HG03354 (cell line): ENCODE data around the gene EID3.

ENCODE experiments used
- ATAC-seq: cut with Tn5 transposase; IDR thresholded peaks from one replicate; pipeline ENCODE4 v1.9.1; 2021; ENCODE audit warnings: mild to moderate bottlenecking; ENCODE audit not compliant: unreplicated experiment, poor library complexity, severe bottlenecking

EID3 gene

GRCh38 chr12:104350211-104351056, 46.9 kb downstream of the EID3 start:
- no peak for ATAC-seq

GRCh38 chr12:104351057-104351983, 47.8 kb downstream of the EID3 start:
- ATAC-seq: no peak

- ATAC-seq: no peak
These were observed 48.7 kb downstream of the EID3 start for GRCh38 chr12:104352106-104352713.

GRCh38 chr12:104353012-104353981, 49.8 kb downstream of the EID3 start:
- ATAC-seq: peak; percentile 44

GRCh38 chr12:104354167-104354867, 50.8 kb downstream of the EID3 start:
- no peak for ATAC-seq
